Hippocampal formation (tissue), 2 donors: Measurements from ENCODE around the gene DLG2.
A peak's percentile ranks its signal among the peaks of the same experiment; 100 is the strongest.
"Not testable (repeated sequence)": the region's sequence is repeated elsewhere in the genome, so short reads cannot be mapped to it uniquely, and the experiment has no call there.

ENCODE experiments used
- DNase-seq, 2 donors: peaks; one replicate each; lab custom pipeline; 2025; lab: John Stamatoyannopoulos, UW

DLG2 gene

DNA sequence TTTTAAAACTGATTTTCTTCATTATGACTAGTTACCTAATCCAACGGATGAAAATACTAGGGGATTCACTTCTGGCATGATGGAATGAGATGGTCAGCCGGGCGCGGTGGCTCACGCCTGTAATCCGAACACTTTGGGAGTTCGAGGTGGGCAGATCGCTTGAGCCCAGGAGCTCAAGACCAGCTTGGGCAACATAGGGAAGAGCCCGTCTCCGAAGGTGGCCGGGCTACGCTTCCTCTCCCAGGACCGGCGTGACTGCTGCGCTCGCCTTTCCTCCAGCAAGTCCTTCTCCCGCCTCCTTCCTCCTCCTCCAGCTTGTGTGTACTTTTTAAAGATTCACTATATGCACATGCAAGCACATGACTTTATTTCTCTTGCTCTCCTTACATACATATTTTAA lies 1835.6 kb downstream of the DLG2 start:
- DNase-seq = no peak

GRCh38 chr11:83785942-83786341 lies 1841.2 kb downstream of the DLG2 start:
- no peak for DNase-seq

- no peak for DNase-seq
These were observed 1842.7 kb downstream of the DLG2 start for GRCh38 chr11:83784419-83784818.

DNA sequence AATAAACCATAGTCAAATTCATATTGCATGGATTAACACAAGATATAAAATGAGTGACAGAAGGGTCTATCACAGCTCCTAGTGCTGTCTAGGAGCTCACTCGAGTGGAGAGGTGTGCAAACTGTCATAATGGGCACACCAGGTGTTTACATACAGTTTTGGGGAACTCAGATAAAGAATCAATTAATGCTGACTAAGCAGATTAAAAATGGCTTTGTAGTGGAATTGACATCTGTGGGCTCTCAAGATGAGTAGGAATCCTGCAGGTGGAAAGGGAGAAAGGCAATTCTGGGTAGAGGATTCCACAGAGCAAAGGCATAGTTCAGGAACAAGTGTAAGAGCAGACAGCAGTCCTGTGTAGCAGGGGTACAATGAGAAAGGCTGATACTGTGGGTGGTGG lies 1844.8 kb downstream of the DLG2 start:
- no peak for DNase-seq

- DNase-seq = no peak
These were observed 1847.3 kb downstream of the DLG2 start for GRCh38 chr11:83779876-83780275.

DNA sequence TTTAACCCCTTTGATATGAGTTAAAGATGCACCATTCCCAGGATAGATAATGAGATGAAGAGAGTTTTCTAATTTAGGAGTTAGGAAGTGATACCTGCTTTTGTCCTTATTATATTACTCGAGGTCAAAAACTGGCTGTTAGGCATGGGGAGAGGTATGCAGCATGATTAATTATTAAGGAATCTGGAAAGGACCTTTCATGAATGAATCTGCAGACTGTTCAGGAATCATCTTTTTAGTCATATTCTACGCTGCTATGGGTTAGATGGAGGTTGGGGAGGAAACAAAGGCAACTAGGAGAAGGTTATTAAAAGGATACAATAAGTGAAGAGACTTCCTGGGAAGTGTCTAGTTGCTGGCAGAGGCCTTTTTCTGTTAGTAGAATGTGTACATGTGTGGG lies 1848.5 kb downstream of the DLG2 start:
- no peak for DNase-seq

DNA sequence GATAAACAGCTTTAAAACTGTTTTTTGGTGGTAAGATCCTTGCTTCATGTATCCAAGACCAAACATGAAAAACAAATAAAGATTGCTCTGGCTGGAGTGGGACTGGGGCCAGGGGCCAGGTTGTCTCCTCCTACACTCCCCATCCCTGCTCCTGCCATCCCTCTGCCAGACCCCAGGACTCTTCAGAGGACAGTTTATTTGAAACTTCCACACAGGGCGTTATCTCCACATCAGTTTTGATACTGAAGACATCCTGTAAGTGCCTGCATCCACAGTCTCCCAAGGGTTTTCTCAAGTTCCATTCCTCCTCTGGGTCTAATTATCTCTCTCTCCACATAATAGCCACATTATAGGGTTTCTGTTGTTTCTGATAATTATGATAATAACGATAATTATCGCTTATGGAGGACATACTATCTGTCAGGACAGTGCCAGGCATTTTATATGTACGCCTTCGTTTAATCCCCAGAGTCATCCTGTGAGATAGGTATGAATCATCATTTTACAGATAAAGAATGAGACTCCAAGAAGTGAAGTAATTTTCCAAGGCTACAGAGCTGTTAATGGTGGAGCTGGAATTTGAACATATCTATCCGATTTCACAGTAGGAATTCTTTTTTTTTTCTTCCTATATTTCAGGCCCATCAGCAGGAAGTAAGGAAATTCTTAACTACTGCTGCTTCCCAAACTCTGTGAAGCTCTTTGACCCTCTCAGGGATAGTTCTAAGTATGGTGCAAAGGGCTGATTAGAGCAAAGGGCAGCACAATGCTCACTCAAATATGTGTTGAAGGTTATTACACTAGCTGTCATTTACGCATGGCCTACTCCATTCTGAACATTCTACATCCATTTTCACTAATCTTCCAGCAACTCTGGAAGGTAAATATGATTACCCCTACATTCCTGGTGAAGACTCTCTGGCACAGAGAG lies 1852.9 kb downstream of the DLG2 start:
- no peak for DNase-seq

- no peak for DNase-seq
These were observed 1858.7 kb downstream of the DLG2 start for GRCh38 chr11:83768489-83768888.

DNA sequence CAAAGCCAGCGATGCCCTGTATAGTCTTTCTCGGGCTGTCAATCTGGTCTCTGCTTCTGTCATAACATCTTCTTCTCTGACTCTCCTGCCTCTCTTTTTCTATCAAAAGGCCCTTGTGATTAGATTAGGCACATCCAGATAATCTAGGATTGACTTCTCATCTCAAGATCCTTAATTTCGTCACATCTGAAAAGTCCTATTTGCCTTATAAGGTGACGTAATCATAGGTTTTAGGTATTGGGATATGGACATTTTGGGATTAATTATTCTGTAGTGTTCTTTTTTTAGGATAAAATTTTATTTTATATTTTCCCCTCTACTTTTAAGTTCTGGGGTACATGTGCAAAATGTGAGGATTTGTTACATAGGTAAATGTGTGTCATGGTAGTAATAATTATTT lies 1860.2 kb downstream of the DLG2 start:
- no peak for DNase-seq

DNA sequence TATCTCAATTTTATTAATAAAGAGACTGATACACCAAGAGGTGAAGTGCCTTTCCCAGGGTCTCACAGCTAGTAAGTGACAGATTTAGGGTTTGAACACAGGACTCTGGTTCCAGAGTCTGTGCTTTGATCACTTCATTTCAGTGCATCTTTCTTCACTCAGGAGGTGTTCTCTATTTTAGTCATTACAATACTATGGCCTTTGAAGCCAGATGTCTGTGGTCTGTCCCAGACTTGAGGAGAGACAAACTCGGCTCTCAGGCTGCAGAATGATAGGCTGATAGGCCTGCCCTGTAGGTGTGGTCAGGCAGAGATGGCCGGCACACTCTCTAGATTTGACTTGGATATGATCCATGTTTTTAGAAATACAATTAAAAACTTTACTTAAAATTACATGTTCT lies 1862.5 kb downstream of the DLG2 start:
- no peak for DNase-seq

DNA sequence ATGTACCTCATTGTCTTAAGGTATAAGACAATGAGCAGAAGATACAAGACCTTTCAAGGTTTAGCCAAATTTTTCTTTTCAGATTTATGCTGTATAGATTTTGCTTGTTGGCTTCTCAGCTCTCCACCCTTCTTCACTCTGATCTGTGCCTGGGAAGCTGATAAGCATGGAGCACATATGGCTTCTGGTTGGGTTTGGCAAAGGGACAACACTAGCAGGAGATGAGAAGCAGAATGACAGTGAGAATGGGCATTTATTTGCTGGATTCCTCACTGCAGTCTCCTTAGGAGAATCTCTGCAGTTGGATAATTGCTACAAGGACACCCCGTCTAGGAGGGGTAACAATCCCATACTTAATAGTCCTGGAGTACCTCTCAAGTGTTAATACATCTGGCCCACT lies 1866.2 kb downstream of the DLG2 start:
- no peak for DNase-seq

DNA sequence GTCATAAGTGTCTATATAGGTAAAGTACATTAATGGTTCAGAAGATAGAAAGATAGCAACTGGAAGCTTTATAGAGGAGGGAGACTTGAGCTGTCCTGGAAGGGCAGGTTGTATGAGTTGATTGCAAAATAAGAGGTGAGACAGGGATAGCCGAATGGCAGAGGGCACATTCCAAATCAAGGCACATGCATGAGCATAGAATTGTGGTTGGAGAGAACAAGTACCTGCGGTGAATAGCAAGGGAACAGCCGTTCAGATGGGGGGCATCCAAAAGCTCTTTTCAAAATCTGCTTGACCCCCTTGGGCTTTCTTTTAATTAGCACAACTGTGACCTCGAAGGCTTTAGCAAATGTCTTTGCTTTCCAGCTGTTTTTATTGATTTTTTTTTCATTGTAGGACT lies 1868.0 kb downstream of the DLG2 start:
- DNase-seq = no peak

GRCh38 chr11:83751041-83751440 lies 1876.1 kb downstream of the DLG2 start:
- no peak for DNase-seq

DNA sequence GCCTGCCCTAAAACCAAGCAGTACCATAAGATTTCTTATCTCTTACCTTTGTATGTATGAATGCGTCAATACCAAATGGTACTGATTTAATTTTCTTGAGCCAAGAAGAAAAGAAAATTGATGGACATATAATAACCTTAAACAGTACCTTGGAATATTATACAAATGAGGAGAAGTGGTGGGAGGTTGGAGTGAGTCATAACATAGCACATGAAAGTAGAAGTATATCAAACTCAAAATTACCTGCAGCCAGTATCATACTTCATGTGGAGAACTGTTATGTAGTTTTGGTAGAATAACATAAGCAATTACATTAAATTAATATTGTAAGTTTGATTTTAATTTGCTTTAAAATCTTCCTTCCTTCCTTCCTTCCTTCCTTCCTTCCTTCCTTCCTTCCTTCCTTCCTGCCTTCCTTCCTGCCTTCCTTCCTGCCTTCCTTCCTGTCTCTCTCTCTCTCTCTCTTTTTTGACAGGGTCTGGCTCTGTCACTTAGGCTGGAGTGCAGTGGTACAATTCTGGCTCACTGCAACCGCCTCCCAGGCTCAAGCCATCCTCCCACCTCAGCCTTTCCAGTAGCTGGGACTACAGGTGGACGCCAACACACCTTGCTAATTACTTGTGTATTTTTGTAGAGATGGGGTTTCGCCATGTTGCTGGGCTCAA lies 1880.1 kb downstream of the DLG2 start:
- no peak for DNase-seq

DNA sequence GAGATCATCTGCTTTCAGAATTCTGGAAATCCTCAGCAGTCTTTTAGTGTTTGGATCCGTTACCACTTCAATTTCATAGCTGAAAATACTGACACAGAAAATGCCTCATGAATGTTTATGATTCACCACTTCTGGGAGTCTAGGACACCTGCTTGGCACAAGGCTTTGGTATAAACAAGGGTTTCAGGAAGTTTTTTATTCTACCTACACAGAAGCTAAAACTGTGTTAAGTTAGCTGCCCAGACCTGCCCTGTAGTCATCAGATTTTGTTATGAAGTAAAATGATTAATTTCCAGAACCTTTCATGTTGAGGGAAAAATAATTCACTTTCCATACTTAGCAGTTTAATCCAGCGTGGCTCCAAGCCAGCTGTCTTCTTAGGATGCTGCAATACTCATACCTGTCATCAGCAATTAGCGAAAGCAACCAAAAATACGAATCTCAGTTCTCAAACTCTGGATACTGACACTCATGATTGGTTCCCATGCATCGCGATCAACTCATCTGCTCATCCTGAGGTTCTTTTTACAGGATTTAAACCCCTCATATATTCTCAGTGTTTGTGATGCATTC lies 1882.4 kb downstream of the DLG2 start:
- no peak for DNase-seq

GRCh38 chr11:83736684-83737083 lies 1890.5 kb downstream of the DLG2 start:
- peak in 1 of 2 donors; percentile 31 for DNase-seq

DNA sequence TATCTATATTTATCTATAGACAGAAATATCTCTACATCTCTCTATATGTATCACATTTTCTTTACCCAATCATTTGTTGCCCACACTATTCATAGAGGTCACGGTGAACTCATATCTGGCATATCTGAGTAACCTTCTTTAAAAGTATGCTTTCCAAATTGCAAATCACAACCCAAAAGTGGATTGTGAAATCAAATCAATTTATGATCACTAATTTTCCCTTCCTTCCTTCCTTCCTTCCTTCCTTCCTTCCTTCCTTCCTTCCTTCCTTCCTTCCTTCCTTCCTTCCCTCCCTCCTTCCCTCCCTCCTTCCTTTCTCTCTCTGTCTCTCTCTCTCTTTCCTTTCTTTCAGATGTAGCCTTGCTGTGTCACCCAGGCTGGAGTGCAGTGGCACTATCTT lies 1893.0 kb downstream of the DLG2 start:
- no peak for DNase-seq

- not testable (repeated sequence) for DNase-seq
These were observed 1895.9 kb downstream of the DLG2 start for GRCh38 chr11:83731288-83731687.

DNA sequence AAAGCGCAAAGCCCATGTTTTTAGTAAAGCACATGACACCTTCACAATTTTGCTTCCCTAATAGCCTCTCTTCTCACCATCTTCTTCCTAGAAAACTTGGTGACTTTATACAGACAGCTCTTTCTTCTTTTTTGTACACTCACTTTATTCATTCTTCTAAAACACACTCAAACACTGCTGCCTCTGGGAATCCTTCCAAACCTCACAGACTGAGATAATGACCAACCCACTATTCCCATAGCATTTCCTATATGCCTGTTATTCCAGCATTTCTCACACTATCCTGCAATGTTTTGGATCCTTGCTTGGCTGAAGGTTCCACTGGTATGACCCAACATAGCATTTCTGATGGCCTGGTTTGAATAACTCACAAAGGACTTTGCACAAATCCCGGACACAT lies 1898.9 kb downstream of the DLG2 start:
- no peak for DNase-seq

DNA sequence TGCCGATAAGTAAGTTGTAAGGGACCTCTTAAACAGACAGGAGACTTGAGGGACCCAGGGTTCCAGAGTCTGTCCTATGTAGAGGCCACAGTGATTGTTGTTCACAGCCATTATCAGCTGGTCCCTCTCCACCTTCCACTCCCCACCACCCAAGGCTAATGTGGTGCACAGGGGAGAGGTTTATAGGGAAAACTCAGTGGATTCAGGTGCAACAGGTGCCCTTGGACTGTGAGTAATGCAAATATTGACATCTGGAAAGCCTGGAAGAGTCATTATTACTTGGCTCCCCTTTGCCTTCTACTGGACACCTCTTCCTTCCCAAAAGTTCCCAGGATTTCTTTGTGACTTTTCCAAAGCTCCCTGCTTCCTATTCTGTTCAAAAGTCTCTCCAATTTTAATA lies 1899.9 kb downstream of the DLG2 start:
- no peak for DNase-seq

- DNase-seq = no peak
These were observed 1900.8 kb downstream of the DLG2 start for GRCh38 chr11:83726316-83726715.

DNA sequence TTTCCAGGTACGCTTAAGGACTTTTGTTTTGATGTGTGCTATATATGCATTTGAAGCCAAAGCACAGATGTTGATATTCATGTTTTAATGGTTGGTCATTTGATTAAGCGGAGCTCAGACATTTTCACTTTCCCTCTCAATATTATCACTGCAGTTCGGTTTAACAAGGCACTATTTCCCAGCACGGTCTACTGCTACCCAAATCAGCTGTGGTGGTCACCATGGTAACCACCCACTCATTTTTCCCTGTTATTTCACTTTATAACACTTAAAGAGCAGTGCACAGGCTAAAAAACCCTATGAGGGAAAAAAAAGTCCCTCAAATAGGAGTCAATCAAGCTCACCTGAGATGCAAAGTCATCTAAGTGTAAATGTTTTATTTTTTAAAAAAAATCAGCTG lies 1901.4 kb downstream of the DLG2 start:
- DNase-seq = peak in 1 of 2 donors; percentile 10

DNA sequence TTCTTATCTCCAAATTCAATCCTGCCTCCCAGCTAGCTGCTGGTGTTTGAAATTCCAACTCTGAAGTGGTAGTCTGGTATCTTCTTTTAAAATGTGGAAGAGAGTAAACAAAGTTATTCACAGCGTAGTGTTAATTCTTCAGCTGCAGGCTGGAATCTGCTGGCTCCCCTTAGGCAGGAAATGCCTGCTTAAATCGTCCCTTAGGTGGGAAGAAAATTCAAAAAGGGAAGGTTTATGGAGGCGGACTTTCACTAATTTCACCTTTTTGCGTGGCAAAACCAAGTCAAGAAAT lies 1901.9 kb downstream of the DLG2 start:
- DNase-seq = no peak
